Lung (tissue), 12 donors: ENCODE measurements around the gene PRX. TPM values are rescaled to one million over a fixed set of nuclear protein-coding genes. Genes with fewer than 3 reads are reported as not detected.

Source experiments
- ATAC-seq: fragments of 200-7000 bp; cut with Tn5 transposase; one replicate; pipeline ENCODE4 v1.9.1; 2020; ENCODE audit warnings: moderate number of reproducible peaks; ENCODE audit not compliant: insufficient read depth, low FRiP score
- DNase-seq, 3 donors: peaks; one replicate each; pipeline ENCODE4 v3.0.0-alpha.2; 2013 to 2017
- H3K27ac ChIP-seq, 2 donors: one replicate each; pipeline ENCODE4 v1.5.1; 2013; ENCODE audit warnings: mild to moderate bottlenecking in 2 of 2, moderate library complexity in 2 of 2, control low read depth in 1 of 2, inconsistent platforms in 1 of 2, low read depth in 1 of 2, low read length in 1 of 2
- H3K27me3 ChIP-seq, 3 donors: one replicate each; pipeline ENCODE4 v1.5.1; 2013; ENCODE audit warnings: low read length in 2 of 3; ENCODE audit not compliant: control insufficient read depth in 3 of 3, insufficient read depth in 3 of 3
- H3K36me3 ChIP-seq, 4 donors: one replicate each; pipeline ENCODE4 v1.5.1; 2013; ENCODE audit warnings: low read length in 4 of 4, mild to moderate bottlenecking in 1 of 4, moderate library complexity in 1 of 4; ENCODE audit not compliant: control insufficient read depth in 4 of 4, insufficient read depth in 4 of 4
- H3K4me1 ChIP-seq, 5 donors: one replicate each; pipeline ENCODE4 v1.5.1; 2013; ENCODE audit warnings: low read length in 5 of 5, mild to moderate bottlenecking in 2 of 5, moderate library complexity in 1 of 5; ENCODE audit not compliant: control insufficient read depth in 5 of 5, insufficient read depth in 5 of 5
- H3K4me3 ChIP-seq: one replicate; pipeline ENCODE4 v1.5.1; 2013; ENCODE audit warnings: mild to moderate bottlenecking, control low read depth, moderate library complexity
- H3K9ac ChIP-seq, 2 donors: one replicate each; pipeline ENCODE4 v1.5.1; 2013; ENCODE audit warnings: low read length in 2 of 2, control low read depth in 1 of 2; ENCODE audit not compliant: insufficient read depth in 1 of 2
- H3K9me3 ChIP-seq, 4 donors: one replicate each; pipeline ENCODE4 v1.5.1; 2013; ENCODE audit warnings: low read length in 3 of 4, mild to moderate bottlenecking in 1 of 4, moderate library complexity in 1 of 4; ENCODE audit not compliant: control insufficient read depth in 4 of 4, insufficient read depth in 3 of 4
- WGBS, 2 donors: extraction: QIAGEN DNeasy Blood & Tissue Kit; methylation state at CpG; one replicate each; pipeline ENCODE4 v1.1.7; 2013; 5-methylcytosine and 5-hydroxymethylcytosine counted together
- polyA plus RNA-seq, 2 donors: library from polyadenylated mRNA; stranded (reverse); fragments of 200-250 nt; gene quantifications; one replicate each; pipeline ENCODE4 v1.2.1, GENCODE V29; 2013
- total RNA-seq, 2 donors: library from RNA; depleted of rRNA in 1 of 2; stranded (reverse); fragments of >200 nt in 1 of 2; gene quantifications; one replicate each; pipeline ENCODE4 v1.2.1, GENCODE V29; 2014 to 2021
- TF ChIP-seq, protein P1 (sequence below): IDR thresholded peaks from 2 replicates; pipeline ENCODE4 v1.5.1; 2012; ENCODE audit warnings: mild to moderate bottlenecking; ENCODE audit errors: control extremely low read depth, extremely low read depth
- donor health status: control.
- donor health status: control.
- donor health status: Bipolar disorder and iron deficiency.
- donor health status: healthy.
- donor health status: DM: yes; HTN: yes; CAD: no.

Gene PRX
- total and polyA plus RNA-seq, 4 donors = 16.9 to 43.8 (median 27.9) TPM

- WGBS, 2 donors = 91 to 96% methylated on average over 25 of the region's 25 CpGs
- TF ChIP-seq, protein P1, sequence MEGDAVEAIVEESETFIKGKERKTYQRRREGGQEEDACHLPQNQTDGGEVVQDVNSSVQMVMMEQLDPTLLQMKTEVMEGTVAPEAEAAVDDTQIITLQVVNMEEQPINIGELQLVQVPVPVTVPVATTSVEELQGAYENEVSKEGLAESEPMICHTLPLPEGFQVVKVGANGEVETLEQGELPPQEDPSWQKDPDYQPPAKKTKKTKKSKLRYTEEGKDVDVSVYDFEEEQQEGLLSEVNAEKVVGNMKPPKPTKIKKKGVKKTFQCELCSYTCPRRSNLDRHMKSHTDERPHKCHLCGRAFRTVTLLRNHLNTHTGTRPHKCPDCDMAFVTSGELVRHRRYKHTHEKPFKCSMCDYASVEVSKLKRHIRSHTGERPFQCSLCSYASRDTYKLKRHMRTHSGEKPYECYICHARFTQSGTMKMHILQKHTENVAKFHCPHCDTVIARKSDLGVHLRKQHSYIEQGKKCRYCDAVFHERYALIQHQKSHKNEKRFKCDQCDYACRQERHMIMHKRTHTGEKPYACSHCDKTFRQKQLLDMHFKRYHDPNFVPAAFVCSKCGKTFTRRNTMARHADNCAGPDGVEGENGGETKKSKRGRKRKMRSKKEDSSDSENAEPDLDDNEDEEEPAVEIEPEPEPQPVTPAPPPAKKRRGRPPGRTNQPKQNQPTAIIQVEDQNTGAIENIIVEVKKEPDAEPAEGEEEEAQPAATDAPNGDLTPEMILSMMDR = no peak
- DNase-seq (no peak), ATAC-seq (no peak)
- Histone ChIP-seq H3K4me3 (no peak overlapping the region), H3K27me3 (no peaks in the 10 kb centered on the region), H3K9ac (no peak overlapping the region), H3K9me3 (no peaks in the 10 kb centered on the region), H3K4me1 (no peaks in the 10 kb centered on the region), H3K36me3 (peaks cover 0 to 49% (median 17%) of the 10 kb centered on the region in 4 donors), H3K27ac (no peak overlapping the region)
Measured at GRCh38 chr19:40377876-40378385, 35.2 kb downstream of the PRX start.

DNA sequence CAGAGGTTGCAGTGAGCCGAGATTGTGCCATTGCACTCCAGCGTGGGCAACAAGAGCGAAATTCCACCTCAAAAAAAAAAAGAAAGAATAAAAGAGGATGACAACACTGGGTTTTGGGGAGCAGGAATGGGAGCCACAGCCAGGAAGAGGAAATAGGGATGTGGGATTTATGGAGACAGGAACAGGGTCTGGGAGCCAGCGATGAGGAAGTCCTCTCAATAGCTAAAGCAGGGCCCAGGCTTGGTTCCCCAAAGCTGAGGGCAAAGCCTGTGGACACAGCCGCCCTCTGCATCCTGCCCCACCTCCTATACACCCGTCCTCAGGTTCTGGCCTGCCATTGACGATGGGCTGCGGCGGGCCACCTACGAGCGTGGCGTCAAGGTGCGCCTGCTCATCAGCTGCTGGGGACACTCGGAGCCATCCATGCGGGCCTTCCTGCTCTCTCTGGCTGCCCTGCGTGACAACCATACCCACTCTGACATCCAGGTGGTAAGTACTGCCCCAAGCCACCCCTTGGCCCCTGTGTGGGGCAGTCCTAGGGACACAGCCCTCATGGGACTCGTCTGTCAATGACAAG, 36.8 kb downstream of the PRX start:
- TF ChIP-seq, protein P1 = no peak
- H3K4me1 ChIP-seq = no peaks in the 10 kb centered on the region
- no peak for ATAC-seq
- DNase-seq = no peak
- H3K27me3 ChIP-seq = no peaks in the 10 kb centered on the region
- no peak overlapping the region for H3K27ac ChIP-seq
- H3K9ac ChIP-seq = no peak overlapping the region
- no peak overlapping the region for H3K4me3 ChIP-seq
- H3K36me3 ChIP-seq = peaks cover 0 to 50% (median 23%) of the 10 kb centered on the region in 4 donors
- no peaks in the 10 kb centered on the region for H3K9me3 ChIP-seq
- WGBS, 2 donors = 82 to 91% methylated on average over 12 to 17 of the region's 17 CpGs

- H3K9ac ChIP-seq = no peak overlapping the region
- TF ChIP-seq, protein P1 = no peak
- H3K4me3 ChIP-seq = no peak overlapping the region
- ATAC-seq (no peak), DNase-seq (no peak)
- H3K36me3 ChIP-seq = peaks cover 0 to 47% (median 34%) of the 10 kb centered on the region in 4 donors
- 95 to 98% methylated on average over 7 of the region's 7 CpGs for WGBS, 2 donors
- H3K27me3 ChIP-seq = no peaks in the 10 kb centered on the region
- no peak overlapping the region for H3K27ac ChIP-seq
- H3K9me3 ChIP-seq = no peaks in the 10 kb centered on the region
- H3K4me1 ChIP-seq = no peaks in the 10 kb centered on the region
Measured at GRCh38 chr19:40374084-40374483, 39.1 kb downstream of the PRX start.

GRCh38 chr19:40371802-40372122, 41.4 kb downstream of the PRX start:
- TF ChIP-seq, protein P1 = no peak
- no peak overlapping the region for H3K9ac ChIP-seq
- no peaks in the 10 kb centered on the region for H3K9me3 ChIP-seq
- DNase-seq = no peak
- 95 to 96% methylated on average over 5 of the region's 5 CpGs for WGBS, 2 donors
- no peak overlapping the region for H3K4me3 ChIP-seq
- peaks cover 3 to 37% (median 30%) of the 10 kb centered on the region in 4 donors for H3K36me3 ChIP-seq
- no peaks in the 10 kb centered on the region for H3K27me3 ChIP-seq
- H3K27ac ChIP-seq = no peak overlapping the region
- peaks cover 0 to 4% (median under 1%) of the 10 kb centered on the region in 5 donors for H3K4me1 ChIP-seq
- no peak for ATAC-seq
